ENCODE data around the gene ANKRD44. TPM values are rescaled to one million over a fixed set of nuclear protein-coding genes. Genes with fewer than 3 reads are reported as not detected.

Gene ANKRD44
- total RNA-seq, 1 donor from 2014 or later = 3.4 TPM

- no peaks in the 10 kb centered on the region for H3K27me3 ChIP-seq
- H2AFZ ChIP-seq (replicated peaks) = no peak overlapping the region
- H3K27me3 Mint-ChIP-seq (ENCODE audit: insufficient read depth, low read depth) = peaks cover 7% of the 10 kb centered on the region
- H3K4me3 Mint-ChIP-seq = no peak overlapping the region
- no peak overlapping the region for H3K9ac ChIP-seq
- H3K4me3 ChIP-seq = no peak overlapping the region
- no peak overlapping the region for H3K4me2 ChIP-seq
- no peaks in the 10 kb centered on the region for H3F3A ChIP-seq (ENCODE audit: low read depth)
- no peaks in the 10 kb centered on the region for H3K36me3 ChIP-seq
- no peaks in the 10 kb centered on the region for H3K9me3 ChIP-seq (ENCODE audit: low read depth)
- H3K36me3 Mint-ChIP-seq = no peaks in the 10 kb centered on the region
- H3K4me1 Mint-ChIP-seq = peaks cover 40% of the 10 kb centered on the region
- H3K79me2 ChIP-seq (ENCODE audit: low read depth) = no peaks in the 10 kb centered on the region
- no peaks in the 10 kb centered on the region for H3K9me3 Mint-ChIP-seq
- peaks cover 25% of the 10 kb centered on the region for H3K4me1 ChIP-seq
- DNase-seq (ENCODE audit: low spot score) = no peak
- TF ChIP-seq EZH2phosphoT487 (IDR thresholded peaks at IDR 0.05) = no peak
- no peak for TF ChIP-seq EZH2 (IDR thresholded peaks at IDR 0.05)
- no peak for TF ChIP-seq CTCF (IDR thresholded peaks at IDR 0.05)
- no peaks in the 10 kb centered on the region for H4K20me1 ChIP-seq (ENCODE audit: low read depth)
- H3K27ac ChIP-seq = no peak overlapping the region
- peak overlapping the region; percentile 76 for H3K27ac Mint-ChIP-seq
These were observed 325.7 kb downstream of the ANKRD44 start for GRCh38 chr2:196984903-196985302.

GRCh38 chr2:196983934-196984333, 326.6 kb downstream of the ANKRD44 start:
- no peaks in the 10 kb centered on the region for H3K9me3 Mint-ChIP-seq

GRCh38 chr2:196980473-196980872, 330.1 kb downstream of the ANKRD44 start:
- Mint-ChIP-seq H3K9me3 (peaks cover 7% of the 10 kb centered on the region), H3K4me1 (peaks cover 10% of the 10 kb centered on the region), H3K27me3 (ENCODE audit: insufficient read depth, low read depth) (peaks cover 7% of the 10 kb centered on the region), H3K27ac (no peak overlapping the region), H3K4me3 (no peak overlapping the region), H3K36me3 (no peaks in the 10 kb centered on the region)
- Histone ChIP-seq H3K4me2 (no peak overlapping the region), H3K9ac (no peak overlapping the region), H3K27me3 (no peaks in the 10 kb centered on the region), H4K20me1 (ENCODE audit: low read depth) (no peaks in the 10 kb centered on the region), H3K9me3 (ENCODE audit: low read depth) (no peaks in the 10 kb centered on the region), H3K4me1 (no peaks in the 10 kb centered on the region), H3K79me2 (ENCODE audit: low read depth) (no peaks in the 10 kb centered on the region), H3F3A (ENCODE audit: low read depth) (no peaks in the 10 kb centered on the region), H3K27ac (no peak overlapping the region), H3K36me3 (no peaks in the 10 kb centered on the region), H2AFZ (replicated peaks) (no peak overlapping the region), H3K4me3 (no peak overlapping the region)
- TF ChIP-seq EZH2 (IDR thresholded peaks at IDR 0.05) (no peak), CTCF (IDR thresholded peaks at IDR 0.05) (no peak), EZH2phosphoT487 (IDR thresholded peaks at IDR 0.05) (no peak)
- DNase-seq (ENCODE audit: low spot score) = no peak

More at GRCh38 chr2:196983934-196984333, 326.6 kb downstream of the ANKRD44 start:
- H3F3A ChIP-seq (ENCODE audit: low read depth) = no peaks in the 10 kb centered on the region
- H3K36me3 Mint-ChIP-seq = no peaks in the 10 kb centered on the region
- H4K20me1 ChIP-seq (ENCODE audit: low read depth) = no peaks in the 10 kb centered on the region
- no peaks in the 10 kb centered on the region for H3K27me3 ChIP-seq
- no peaks in the 10 kb centered on the region for H3K9me3 ChIP-seq (ENCODE audit: low read depth)
- H3K36me3 ChIP-seq = no peaks in the 10 kb centered on the region
- no peak overlapping the region for H3K4me3 Mint-ChIP-seq
- DNase-seq (ENCODE audit: low spot score) = no peak
- H3K27me3 Mint-ChIP-seq (ENCODE audit: insufficient read depth, low read depth) = peaks cover 7% of the 10 kb centered on the region
- no peak for TF ChIP-seq EZH2phosphoT487 (IDR thresholded peaks at IDR 0.05)
- TF ChIP-seq EZH2 (IDR thresholded peaks at IDR 0.05) = no peak
- TF ChIP-seq CTCF (IDR thresholded peaks at IDR 0.05) = no peak
- no peak overlapping the region for H3K27ac ChIP-seq
- H3K4me1 Mint-ChIP-seq = peaks cover 37% of the 10 kb centered on the region
- H3K27ac Mint-ChIP-seq = no peak overlapping the region
- H3K4me3 ChIP-seq = no peak overlapping the region
- H3K4me2 ChIP-seq = no peak overlapping the region
- H3K4me1 ChIP-seq = peaks cover 21% of the 10 kb centered on the region
- H2AFZ ChIP-seq (replicated peaks) = peak overlapping the region; percentile 27
- no peaks in the 10 kb centered on the region for H3K79me2 ChIP-seq (ENCODE audit: low read depth)
- H3K9ac ChIP-seq = no peak overlapping the region
